ENCODE results near the gene S100G.
"Not testable (repeated sequence)": the region's sequence is repeated elsewhere in the genome, so short reads cannot be mapped to it uniquely, and the experiment has no call there.

S100G gene, protein sequence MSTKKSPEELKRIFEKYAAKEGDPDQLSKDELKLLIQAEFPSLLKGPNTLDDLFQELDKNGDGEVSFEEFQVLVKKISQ

DNA sequence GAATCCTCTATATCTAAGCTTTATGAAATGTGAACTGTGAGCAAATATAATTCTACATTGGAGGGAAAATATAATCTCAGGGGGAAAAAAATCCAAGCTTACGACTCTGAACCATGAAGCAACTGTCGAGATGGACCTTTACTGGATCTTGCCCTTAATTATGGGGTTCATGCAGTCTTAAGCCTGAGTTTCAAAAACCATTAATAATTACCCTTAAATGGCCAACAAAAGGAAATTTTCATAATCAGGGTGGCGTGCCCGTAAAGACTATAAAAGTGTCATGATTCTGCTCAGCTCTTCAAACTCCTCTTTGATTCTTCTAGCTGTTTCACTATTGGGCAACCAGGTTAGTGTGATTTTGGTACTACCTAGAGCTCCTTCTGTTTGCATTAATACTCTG is at the start of gene S100G:
Gene S100G (plus strand): TSS at position 301 of the 400 bp plus-strand sequence. CDS start 849 bp downstream, outside the sequence.
- no peak for DNase-seq

DNA sequence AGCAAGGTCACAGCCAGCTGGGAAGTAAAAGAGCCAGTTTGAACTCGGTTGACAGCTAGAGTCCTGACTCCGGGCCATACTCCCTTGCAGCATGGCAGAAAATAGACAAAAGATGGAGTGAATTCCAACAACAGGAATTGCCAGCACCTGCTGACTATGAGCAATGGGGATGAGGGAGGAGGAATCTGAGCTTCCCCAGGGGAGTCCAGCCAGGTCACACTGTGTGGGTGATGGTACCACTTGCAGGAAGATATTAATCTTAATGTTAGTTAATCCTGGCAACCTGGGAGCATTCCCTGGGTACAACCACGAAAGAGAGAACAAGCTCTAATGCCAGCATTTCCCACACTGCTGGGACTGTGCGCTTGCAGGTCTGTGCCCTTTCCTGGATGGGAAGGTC is 48.1 kb upstream of the S100G start:
- DNase-seq, result no peak

DNA sequence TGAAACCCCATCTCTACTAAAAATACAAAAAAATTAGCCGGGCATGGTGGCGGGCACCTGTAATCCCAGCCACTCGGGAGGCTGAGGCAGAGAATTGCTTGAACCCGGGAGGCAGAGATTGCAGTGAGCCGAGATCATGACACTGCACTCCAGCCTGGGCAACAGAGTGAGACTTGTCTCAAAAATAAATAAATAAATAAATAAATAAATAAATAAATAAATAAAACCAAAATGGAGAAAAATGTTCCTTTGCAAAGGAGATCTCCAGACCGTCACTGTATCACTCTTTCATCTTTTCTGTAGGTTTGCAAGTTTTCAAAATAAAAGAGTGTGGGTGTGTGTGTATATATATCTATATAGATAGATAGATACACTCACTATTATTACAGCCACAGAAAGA is 46.7 kb upstream of the S100G start:
- not testable (repeated sequence) for DNase-seq

DNA sequence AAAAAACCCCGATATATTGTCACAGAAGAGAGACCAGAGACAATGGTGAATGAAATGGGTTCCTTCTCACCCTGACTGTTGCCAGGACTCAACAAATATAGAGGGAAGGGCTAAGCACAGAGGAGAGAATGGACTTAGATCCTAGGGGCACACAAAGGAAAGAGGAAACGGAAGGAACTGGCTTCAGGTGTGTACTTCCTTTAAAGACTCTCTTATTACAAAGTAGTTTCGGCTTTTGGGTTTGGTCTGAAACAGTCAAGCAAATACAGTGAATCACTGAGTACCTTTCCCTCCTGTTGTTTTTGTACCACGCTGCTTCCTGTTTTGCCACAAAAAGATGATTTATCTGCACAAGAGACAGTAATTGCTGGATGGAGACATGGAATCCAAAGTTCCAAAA is 46.1 kb upstream of the S100G start:
- DNase-seq, result no peak

DNA sequence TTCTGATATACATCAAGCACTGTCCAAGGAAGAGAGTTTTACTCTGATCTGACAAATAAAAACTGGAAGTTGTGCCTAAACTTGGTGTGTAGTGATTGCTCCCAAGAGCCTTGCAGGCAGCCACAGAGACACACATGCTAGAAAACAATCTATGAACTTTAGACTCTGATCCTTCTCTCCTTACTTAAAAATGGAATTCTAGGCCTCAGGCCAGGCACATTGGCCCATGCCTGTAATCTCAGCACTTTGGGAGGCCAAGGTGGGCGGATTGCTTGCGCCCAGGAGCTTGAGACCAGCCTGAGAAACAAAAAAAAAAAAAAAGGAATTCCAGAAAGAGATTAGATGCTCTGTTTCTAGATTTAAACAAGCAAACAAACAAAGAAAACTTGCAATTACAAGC is 45.6 kb upstream of the S100G start:
- no peak for DNase-seq

DNA sequence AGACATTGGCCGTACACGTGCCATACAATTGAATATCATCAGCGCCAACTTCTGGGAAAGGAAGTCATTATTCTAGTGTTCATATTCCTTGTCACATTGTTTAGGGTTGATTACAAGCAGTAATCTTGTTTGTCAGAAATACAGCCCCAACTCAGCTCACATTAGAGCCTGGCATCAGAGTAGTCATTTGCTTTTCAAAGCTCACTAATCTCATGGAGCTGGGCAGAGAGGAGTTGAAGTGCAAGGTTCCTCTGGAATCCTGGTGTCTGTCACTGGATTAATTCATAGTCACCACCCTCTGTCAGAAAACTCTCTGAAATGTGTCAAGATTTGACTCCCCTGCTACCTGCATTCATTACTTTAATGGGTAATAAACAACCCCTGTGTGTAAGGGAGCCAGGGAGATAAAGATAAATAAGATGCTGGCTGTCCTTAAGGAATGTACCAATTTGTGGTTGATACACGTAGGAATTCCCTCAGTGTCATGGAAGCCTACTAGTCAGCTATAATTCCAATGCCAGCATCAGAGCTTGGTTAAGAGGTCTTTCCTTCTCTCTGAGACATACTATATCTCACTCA is 43.7 kb upstream of the S100G start:
- DNase-seq, result no peak

DNA sequence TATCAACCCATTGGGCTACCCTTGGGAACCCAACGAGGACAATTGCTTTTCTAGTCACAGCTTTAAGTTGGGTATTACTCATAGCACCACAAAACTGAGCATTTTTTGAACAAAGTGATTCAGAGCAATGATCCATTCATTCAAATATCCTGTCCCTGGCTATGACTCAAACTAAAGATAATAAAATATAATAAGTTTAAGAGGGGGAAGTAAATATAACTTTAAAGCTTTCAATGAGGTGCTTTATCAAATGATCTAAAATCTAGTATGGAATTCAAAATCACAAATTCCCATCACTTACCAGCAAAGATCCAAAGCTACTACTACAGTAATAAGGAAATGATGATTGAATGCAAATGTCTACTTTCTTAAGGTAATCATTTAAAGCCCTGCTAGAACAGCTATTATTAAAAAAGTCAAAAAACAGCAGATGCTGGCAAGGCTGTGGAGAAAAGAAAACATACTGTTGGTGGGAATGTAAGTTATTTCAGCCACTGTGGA is 39.8 kb upstream of the S100G start:
- DNase-seq, result no peak

DNA sequence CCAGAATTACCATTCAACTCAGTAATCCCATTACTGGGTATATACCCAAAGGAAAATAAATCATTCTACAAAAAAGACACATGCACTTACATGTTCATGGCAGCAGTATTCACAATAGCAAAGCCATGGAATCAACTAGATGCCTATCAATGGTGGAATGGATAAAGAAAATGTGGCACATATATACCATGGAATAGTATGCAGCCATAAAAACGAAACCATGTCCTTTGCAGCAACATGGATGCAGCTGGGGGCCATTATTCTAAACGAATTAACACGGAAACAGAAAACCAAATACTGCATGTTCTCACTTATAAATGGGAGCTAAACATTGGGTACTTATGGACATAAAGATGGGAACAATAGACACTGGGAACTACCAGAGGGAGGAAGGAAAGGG is 39.3 kb upstream of the S100G start:
- DNase-seq, result not testable (repeated sequence)

DNA sequence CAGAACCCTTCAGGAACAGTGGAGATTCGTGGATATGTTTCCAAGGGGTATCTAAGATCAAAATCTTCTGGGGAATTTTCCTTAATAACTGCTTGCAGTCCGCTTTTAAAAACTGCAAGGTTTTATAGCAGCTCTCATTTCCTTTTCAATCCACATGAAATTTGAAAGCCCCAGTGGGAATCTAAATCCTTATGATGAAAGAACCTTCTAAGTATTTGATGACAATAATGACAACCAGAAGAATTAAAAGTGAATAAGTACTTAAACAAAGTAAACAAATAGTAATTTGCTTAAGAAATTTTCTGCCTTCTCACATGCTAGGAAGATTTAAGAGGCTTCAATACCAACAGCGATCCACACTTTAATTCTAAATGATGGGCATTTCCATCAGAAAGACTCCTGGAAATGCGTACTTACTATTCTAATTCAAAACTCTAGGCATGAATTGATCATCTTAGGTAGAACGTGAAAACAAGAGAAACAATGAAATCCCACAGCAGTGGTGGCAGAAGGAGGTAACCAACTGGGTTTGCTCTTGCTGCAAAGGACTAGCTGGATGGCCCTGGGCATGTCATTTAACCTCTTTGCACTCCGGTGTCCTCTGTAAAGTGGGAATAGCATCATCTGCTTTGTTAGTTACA is 37.6 kb upstream of the S100G start:
- DNase-seq, result no peak

DNA sequence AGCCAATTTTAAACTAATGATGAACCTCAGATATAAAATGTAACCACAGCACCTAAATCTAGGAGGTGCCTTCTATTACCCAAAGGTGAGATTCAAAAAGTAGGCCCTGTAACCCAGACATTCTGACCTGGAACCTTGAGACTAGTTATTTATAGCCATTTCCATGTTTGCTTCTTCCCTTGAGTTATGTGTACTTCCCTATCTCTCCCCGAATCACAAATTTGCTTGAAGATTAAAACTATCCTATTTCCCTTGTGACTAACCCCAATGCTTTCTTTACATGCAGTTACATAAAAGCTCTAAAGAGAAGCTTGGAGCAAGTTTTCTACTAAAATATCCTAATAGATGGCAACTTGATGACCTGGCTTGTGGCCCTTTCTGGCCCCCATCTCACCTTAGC is 32.6 kb upstream of the S100G start:
- no peak for DNase-seq

DNA sequence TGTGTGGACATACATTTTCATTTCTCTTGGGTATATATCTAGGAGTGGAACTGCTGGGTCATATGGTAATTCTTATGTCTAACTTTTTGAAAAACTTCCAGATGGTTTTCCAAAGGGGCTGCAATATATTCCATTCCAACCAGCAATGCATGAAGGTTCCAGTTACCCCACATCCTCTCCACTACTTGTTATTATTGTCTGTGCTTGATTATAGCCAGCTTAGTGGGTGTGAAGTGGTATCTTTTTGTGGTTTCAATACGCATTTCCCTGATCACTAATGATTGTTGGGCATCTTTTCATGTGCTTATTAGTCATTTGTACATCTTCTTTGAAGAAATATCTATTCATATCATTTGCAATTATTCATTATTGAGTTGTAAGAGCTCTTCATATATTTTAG is 31.5 kb upstream of the S100G start:
- DNase-seq, result no peak

DNA sequence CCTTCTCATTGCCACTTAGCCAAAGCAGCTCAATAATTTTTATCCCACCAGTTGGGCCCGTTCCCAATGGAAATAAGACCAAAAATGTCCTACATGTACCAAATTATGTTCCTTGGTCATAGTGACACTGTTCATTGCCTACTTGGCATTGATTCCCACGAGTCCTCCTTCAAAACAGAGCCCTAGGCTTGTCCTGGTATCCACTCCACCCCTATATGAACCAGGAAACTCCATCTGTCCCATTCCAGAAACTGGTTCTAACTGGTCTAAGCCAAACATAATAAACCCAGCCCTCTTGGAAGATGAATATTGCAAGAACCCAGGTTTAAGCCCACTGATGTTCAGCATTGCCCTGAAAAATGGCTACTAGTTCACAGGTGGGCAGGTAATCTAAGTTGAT is 30.9 kb upstream of the S100G start:
- no peak for DNase-seq

DNA sequence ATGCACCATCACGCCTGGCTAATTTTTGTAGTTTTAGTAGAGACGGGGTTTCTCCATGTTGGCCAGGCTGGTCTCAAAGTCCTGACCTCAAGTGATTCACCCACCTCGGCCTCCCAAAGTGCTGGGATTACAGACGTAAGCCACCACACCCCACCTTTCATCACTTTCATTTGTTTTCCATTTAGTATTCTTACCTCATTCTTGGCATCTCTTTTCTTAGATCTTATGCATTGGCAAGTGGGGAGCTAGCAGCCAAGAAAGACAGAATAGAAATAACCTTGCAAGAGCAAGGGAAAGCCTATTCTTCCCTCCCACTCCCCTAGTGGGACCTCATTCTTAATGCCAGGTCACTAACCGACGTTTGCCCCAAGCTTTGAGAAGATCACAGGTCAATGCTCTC is 21.4 kb upstream of the S100G start:
- not testable (repeated sequence) for DNase-seq

DNA sequence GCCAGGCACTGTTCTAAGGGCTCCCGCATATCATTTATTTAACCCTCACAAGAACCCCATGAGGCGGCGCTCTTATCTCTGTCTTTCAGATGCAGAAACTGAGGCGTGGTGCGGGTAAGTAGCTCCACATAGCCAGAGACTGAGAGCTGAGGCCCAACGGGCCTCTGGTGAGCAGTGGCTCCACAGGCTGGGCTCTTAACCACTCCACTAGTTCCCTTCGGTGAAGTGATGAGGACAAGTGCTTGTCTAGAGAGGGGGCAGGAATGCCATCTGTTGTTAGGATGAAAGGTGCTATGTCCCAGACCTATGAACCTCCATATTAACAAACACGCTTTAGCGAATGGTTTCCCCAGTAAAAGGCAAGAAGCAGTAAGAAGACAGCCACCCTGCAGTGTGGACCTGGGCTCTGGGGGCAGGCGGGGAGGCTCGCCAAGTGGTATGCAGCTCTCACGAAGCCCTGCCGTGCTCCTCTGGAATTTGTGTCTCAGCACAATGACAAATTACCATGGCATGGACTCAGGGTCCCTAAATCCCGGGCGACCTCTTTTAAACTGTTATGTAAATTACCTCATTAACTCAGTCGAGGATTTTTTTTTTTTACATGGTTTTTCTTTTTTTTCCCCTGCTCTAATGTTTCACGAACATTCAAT is 20.9 kb upstream of the S100G start:
- DNase-seq, result no peak

DNA sequence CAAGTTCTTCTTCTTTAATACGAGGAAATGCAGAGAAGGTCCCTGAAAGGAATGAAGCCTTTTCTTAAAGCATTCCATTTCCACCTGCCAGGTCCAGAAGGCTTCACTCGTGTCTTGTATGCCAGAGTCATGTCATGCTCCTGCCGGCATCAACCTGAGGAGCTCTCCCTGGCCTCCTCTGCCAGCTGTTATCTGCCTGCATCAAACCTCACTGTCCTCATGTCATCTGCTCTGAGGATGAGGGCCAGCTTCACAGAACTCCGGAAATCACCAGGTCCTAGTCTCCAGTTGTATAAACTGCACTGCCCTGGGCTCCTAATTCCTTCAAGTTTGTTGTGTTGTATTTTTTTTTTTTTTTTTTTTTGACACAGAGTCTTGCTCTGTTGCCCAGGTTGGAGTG is 20.0 kb upstream of the S100G start:
- no peak for DNase-seq

DNA sequence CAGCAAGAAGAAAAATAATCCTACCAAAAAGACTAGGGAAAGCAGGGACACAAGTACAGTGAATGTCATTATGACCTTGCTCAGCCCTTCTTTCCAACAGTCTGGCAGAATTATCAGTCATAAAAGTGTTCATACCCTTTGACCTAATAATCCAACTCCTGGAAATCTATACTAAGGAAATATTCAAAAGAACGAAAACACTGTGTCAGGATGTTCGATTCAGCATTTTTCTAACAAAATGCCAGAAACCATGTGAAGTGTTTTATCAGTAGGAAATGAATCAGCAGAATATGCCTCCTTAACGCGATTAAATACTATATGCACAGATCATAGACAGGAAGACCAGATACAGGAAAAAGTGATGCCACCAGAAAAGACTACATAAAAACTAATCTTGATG is 16.2 kb upstream of the S100G start:
- no peak for DNase-seq

DNA sequence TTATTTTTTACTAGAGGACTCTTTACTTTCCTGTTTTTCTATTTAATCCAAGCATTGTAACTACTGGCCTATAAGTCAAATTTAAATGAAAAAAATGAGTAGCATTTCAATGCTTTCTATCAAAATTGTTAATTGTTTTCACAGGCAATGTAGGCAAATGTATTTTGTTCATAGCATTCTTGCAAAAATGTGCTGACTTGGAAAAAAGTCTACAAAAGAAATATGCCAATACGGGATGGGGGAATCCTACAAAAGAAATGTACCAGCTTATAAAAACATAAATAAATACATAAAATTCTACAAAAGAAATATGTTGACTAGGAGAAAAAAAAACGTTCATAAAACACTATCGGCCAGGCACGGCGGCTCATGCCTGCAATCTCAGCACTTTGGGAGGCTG is 14.9 kb upstream of the S100G start:
- DNase-seq, result no peak

DNA sequence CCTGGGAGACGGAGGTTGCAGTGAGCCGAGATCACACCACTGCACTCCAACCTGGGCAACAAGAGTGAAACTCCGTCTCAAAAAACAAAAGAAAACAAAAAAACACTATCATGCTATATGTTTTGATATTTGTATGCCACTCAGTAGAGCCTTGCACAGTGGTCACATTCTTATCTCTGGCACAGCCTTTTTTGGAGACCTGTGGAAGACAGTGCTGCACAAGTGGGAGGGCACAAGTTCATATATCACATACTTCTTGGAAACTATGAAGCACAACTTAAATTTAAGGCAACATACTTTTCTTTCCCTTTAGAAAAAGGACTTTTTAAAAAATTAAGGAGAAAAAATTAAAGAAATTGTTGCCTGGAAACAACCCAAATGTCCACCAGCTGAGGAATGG is 14.4 kb upstream of the S100G start:
- no peak for DNase-seq

DNA sequence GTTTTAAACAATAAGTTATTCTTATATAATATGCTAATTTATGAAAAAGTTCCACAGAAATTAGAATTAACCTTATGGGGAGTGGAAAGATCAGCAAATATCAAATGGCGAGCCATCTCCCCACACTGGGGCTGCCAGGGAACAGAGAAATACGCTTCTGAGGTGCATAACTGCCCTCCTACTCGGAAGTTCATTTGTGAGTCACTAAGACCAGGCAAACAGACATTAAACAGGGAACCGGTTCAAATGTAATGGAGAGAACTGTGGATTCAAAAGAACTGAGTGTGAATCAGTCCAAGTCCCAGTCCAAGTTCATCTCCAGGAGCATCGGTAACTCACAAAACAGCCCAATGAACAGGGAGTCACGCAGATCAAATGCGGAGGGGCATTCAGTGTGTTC is 11.4 kb upstream of the S100G start:
- DNase-seq, result no peak

DNA sequence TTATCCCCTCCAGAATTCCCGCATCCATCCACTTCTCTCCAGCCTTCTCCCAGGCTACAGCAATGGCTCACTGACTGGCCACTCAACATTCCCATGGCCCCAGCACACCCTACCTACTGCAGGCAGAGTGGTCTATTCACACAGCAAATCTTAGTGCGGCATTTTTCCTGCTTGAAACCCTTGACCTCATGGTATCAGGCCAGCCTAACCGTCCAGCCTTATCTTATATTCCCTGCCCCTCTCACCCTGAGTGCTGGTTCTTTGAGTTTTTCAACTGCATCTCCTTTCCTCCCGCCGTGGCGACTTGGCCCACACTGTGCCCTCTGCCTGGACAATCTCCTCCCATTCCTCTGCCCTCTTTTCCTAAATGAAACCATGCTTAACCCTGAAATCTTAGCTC is 10.0 kb upstream of the S100G start:
- DNase-seq, result no peak

DNA sequence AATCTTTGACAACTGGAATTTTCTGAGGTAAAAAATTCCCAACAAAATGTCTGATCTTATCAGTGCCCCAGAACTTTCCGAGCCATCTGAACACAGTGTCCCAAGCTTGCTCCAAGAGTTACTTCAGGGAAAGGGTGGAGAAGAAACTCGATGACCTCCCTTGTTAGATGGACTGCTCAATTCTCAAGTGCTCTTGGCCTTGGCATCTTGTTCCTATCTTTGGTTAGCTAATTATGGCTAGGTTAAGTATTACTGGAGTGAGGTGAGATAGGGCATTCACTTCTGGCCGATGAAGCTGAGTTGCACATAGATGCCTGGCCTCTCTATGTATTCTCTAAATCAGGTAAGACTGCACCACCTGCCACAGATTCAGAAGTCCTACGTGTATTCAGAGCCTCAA is 9.1 kb upstream of the S100G start:
- DNase-seq, result no peak

DNA sequence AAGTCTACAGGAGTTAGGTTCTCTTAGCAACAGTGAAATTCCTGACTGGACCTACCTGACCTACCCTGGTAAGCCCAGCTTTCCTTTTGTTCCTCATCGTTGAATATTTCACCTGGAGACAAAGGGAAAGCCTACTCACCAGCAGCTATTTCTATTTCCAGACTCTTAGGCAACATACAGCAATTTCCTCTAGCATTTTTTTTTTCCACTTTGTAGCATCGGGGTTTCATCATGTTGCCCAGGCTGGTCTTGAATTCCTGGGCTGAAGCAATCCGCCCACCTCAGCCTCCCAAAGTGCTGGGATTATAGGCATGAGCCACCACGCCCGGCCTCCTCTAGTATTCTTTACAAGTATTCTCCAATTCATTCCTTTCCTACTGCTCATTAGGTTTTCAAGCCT is 6.8 kb upstream of the S100G start:
- no peak for DNase-seq

DNA sequence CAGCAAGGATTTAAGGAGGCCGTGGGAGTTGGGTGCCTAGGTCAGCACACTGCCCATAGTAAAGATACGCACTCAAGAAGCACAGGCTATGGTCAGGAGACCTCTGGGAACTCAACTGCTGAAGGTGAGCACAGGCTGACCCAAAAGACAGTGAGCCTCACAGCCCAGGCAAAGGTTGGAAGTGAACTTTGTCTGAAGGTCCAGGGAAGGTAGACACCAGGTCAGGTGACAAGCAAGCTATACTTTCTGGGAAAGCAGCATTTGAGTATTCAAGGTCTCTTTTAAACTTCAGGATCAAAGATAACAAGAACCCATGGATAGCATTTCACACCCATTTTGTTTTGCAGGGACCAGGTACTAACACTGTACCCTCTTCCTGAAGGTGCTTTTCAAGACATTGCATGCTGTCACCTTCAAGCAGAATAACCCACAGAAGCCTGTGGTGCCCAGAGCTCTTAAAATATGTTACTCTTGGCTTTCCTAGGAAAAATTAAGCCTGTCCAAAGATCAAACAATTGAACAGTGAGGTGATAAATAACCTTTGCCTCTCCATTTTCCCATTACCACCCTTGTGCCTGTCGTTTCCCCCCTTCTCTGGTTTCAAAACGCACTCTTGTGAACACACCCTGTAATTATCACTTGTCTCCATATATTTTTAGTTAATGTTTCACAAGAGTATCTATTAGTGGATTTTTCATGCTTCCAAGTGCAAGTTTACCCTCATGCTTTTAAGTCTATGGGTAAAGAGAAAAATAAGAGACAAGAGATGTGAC is 3.4 kb upstream of the S100G start:
- no peak for DNase-seq
